ENCODE results near the gene XRCC1. TPM values are rescaled to one million over a fixed set of nuclear protein-coding genes. Genes with fewer than 3 reads are reported as not detected.
A peak's percentile ranks its signal among the peaks of the same experiment; 100 is the strongest.

Gene XRCC1
- total and polyA plus RNA-seq, 2 experiments from 2014 or later, result 35.3 to 49.5 TPM

DNA sequence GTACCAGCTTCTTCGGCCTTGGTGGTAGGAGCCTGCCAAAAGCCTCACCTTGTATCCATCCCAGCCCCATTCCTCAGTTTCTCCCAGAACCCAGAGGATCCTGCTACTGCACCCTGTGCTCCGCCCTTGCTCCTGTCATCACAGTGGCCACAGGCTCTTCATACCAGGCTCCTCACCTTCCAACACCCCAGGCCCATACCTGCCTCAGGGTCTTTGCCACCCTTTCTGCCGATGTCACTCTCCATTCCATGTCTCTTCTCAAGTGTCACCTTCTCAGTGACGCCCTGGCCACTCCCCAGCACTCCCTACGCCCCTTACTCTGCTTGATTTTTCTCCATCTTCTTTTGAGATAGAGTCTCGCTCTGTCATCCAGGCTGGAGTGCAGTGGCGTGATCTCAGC lies 34.5 kb upstream of the XRCC1 start (continued):
- TF ChIP-seq ETS1 (IDR thresholded peaks at IDR 0.05), result no peak

- H3K9me3 Mint-ChIP-seq, result peaks cover 2% of the 10 kb centered on the region
Measured at GRCh38 chr19:43607238-43608205, 32.2 kb upstream of the XRCC1 start.

More at GRCh38 chr19:43607238-43608205, 32.2 kb upstream of the XRCC1 start:
- Mint-ChIP-seq H3K4me1 (peaks cover 9% of the 10 kb centered on the region), H3K4me3 (no peak overlapping the region), H3K27me3 (ENCODE audit: insufficient read depth, low read depth, poor library complexity) (peaks cover 13% of the 10 kb centered on the region), H3K36me3 (ENCODE audit: low read depth) (peaks cover 17% of the 10 kb centered on the region), H3K27ac (peak overlapping the region; percentile 16; the same call in 1 of the 2 replicates)
- Histone ChIP-seq H4K20me1 (replicated peaks; ENCODE audit: insufficient read depth) (no peaks in the 10 kb centered on the region; the same call in 1 of the 2 replicates), H3K4me1 (ENCODE audit: insufficient read depth) (no peaks in the 10 kb centered on the region), H2AFZ (no peak overlapping the region), H3K79me2 (replicated peaks; ENCODE audit: insufficient read depth) (no peaks in the 10 kb centered on the region), H3K9me2 (ENCODE audit: insufficient read depth) (no peaks in the 10 kb centered on the region), H3K27me3 (ENCODE audit: insufficient read depth) (no peaks in the 10 kb centered on the region), H3F3A (replicated peaks; ENCODE audit: low read depth) (no peaks in the 10 kb centered on the region), H3K4me2 (no peak overlapping the region), H3K36me3 (ENCODE audit: insufficient read depth) (no peaks in the 10 kb centered on the region), H3K27ac (ENCODE audit: low read depth) (no peak overlapping the region), H3K4me3 (no peak overlapping the region)
- DNase-seq (ENCODE audit: low spot score) (no peak), ATAC-seq (no peak)
- TF ChIP-seq, protein P1, sequence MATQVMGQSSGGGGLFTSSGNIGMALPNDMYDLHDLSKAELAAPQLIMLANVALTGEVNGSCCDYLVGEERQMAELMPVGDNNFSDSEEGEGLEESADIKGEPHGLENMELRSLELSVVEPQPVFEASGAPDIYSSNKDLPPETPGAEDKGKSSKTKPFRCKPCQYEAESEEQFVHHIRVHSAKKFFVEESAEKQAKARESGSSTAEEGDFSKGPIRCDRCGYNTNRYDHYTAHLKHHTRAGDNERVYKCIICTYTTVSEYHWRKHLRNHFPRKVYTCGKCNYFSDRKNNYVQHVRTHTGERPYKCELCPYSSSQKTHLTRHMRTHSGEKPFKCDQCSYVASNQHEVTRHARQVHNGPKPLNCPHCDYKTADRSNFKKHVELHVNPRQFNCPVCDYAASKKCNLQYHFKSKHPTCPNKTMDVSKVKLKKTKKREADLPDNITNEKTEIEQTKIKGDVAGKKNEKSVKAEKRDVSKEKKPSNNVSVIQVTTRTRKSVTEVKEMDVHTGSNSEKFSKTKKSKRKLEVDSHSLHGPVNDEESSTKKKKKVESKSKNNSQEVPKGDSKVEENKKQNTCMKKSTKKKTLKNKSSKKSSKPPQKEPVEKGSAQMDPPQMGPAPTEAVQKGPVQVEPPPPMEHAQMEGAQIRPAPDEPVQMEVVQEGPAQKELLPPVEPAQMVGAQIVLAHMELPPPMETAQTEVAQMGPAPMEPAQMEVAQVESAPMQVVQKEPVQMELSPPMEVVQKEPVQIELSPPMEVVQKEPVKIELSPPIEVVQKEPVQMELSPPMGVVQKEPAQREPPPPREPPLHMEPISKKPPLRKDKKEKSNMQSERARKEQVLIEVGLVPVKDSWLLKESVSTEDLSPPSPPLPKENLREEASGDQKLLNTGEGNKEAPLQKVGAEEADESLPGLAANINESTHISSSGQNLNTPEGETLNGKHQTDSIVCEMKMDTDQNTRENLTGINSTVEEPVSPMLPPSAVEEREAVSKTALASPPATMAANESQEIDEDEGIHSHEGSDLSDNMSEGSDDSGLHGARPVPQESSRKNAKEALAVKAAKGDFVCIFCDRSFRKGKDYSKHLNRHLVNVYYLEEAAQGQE (IDR thresholded peaks at IDR 0.05; ENCODE audit: unreplicated experiment), result no peak
- TF ChIP-seq CREB1 (CRISPR knock-in tag; IDR thresholded peaks at IDR 0.05; ENCODE audit: low read depth), result no peak
- TF ChIP-seq STAT1 (IDR thresholded peaks at IDR 0.05; ENCODE audit: unreplicated experiment), result no peak
- no peak for TF ChIP-seq ZNF114 (CRISPR knock-in tag; IDR thresholded peaks at IDR 0.05)
- TF ChIP-seq JUNB (IDR thresholded peaks at IDR 0.05; ENCODE audit: unreplicated experiment), result no peak
- TF ChIP-seq EZH2phosphoT487 (IDR thresholded peaks at IDR 0.05; ENCODE audit: unreplicated experiment), result no peak
- no peak for TF ChIP-seq ETS1 (IDR thresholded peaks at IDR 0.05)
- TF ChIP-seq, protein P2, sequence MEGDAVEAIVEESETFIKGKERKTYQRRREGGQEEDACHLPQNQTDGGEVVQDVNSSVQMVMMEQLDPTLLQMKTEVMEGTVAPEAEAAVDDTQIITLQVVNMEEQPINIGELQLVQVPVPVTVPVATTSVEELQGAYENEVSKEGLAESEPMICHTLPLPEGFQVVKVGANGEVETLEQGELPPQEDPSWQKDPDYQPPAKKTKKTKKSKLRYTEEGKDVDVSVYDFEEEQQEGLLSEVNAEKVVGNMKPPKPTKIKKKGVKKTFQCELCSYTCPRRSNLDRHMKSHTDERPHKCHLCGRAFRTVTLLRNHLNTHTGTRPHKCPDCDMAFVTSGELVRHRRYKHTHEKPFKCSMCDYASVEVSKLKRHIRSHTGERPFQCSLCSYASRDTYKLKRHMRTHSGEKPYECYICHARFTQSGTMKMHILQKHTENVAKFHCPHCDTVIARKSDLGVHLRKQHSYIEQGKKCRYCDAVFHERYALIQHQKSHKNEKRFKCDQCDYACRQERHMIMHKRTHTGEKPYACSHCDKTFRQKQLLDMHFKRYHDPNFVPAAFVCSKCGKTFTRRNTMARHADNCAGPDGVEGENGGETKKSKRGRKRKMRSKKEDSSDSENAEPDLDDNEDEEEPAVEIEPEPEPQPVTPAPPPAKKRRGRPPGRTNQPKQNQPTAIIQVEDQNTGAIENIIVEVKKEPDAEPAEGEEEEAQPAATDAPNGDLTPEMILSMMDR (conservative IDR thresholded peaks at IDR 0.05; ENCODE audit: low read depth in 2 of 2), result no peak
